ENCODE measurements around the gene SLITRK5. TPM values are rescaled to one million over a fixed set of nuclear protein-coding genes. Genes with fewer than 3 reads are reported as not detected.

Gene SLITRK5
- polyA plus RNA-seq (2013, experiment 1 of 2) = 3.4 TPM
- polyA plus RNA-seq (2013, experiment 2 of 2) = 3.6 TPM

GRCh38 chr13:87671031-87671752 is at the start of gene SLITRK5:
TSS of gene SLITRK5 (plus strand) at chr13:87671371. CDS start at chr13:87675389, 4,018 bp downstream.
- H3K27ac ChIP-seq (replicated peaks; ENCODE audit: low read length) = peak within 1 kb of the TSS; percentile 66
- peaks cover 0 to 22% (median 15%) of the 10 kb centered on the region in 3 experiments for H3K27me3 ChIP-seq (ENCODE audit: control insufficient read depth in 3 of 3, insufficient read depth in 3 of 3, low read depth in 1 of 3, low read length in 3 of 3)
- H3K9me3 ChIP-seq (replicated peaks in 1 of 2; ENCODE audit: control insufficient read depth in 2 of 2, insufficient read depth in 1 of 2, low read depth in 1 of 2, low read length in 2 of 2) = peaks cover 7 to 8% of the 10 kb centered on the region in 2 donors
- no peaks in the 10 kb centered on the region for H3K79me1 ChIP-seq (ENCODE audit: low read depth, low read length)
- peak within 1 kb of the TSS; percentile 73 for H3K23ac ChIP-seq (ENCODE audit: low read depth, low read length, poor library complexity)
- H2BK120ac ChIP-seq (ENCODE audit: low read depth, low read length) = no peak within 1 kb of the TSS
- WGBS, 2 donors (ENCODE audit: extremely low coverage in 2 of 2, insufficient read length in 2 of 2, insufficient replicate concordance in 1 of 2) = no CpG with 5 or more reads among the region's 43 CpGs
- H4K91ac ChIP-seq (ENCODE audit: low read depth, low read length, poor library complexity) = no peak within 1 kb of the TSS
- DNase-seq (ENCODE audit: low spot score) = peak; percentile 78
- H2AK5ac ChIP-seq (ENCODE audit: low read depth, low read length) = no peak within 1 kb of the TSS
- H2AFZ ChIP-seq (ENCODE audit: low read length) = peak within 1 kb of the TSS; percentile 98
- no peak within 1 kb of the TSS for H2BK15ac ChIP-seq (ENCODE audit: low read length)
- peak within 1 kb of the TSS; percentile 33 for H2BK5ac ChIP-seq (ENCODE audit: low read length)
- H3K4me2 ChIP-seq (ENCODE audit: insufficient read depth, low read length, poor library complexity, severe bottlenecking) = peak within 1 kb of the TSS; percentile 74
- H4K8ac ChIP-seq (ENCODE audit: low read depth, low read length) = no peak within 1 kb of the TSS
- no peak within 1 kb of the TSS for H2BK12ac ChIP-seq (ENCODE audit: low read length)
- H3K14ac ChIP-seq (ENCODE audit: low read length) = no peak within 1 kb of the TSS
- H3K4ac ChIP-seq (ENCODE audit: low read length) = no peak within 1 kb of the TSS
- peak within 1 kb of the TSS; percentile 99 for H3K18ac ChIP-seq (ENCODE audit: low read length)
- peaks cover 2 to 11% of the 10 kb centered on the region in 2 donors for H3K36me3 ChIP-seq (replicated peaks in 1 of 2; ENCODE audit: control insufficient read depth in 2 of 2, insufficient read depth in 2 of 2, low read length in 2 of 2)
- peak within 1 kb of the TSS; percentile 95 to 100 for H3K4me3 ChIP-seq (ENCODE audit: low read length in 2 of 2)
- H3K4me1 ChIP-seq (ENCODE audit: control insufficient read depth in 2 of 2, insufficient read depth in 1 of 2, low read depth in 1 of 2, low read length in 2 of 2) = peaks cover 0 to 4% of the 10 kb centered on the region in 2 donors
- peak within 1 kb of the TSS; percentile 98 for H3K9ac ChIP-seq (ENCODE audit: low read depth, low read length, poor library complexity)

- Histone ChIP-seq H2BK15ac (ENCODE audit: low read length) (no peak overlapping the region), H3K27ac (replicated peaks; ENCODE audit: low read length) (no peak overlapping the region), H3K9ac (ENCODE audit: low read depth, low read length, poor library complexity) (no peak overlapping the region), H2BK5ac (ENCODE audit: low read length) (no peak overlapping the region), H3K4me3 (ENCODE audit: low read length in 2 of 2) (no peak overlapping the region), H3K4me1 (ENCODE audit: control insufficient read depth in 2 of 2, insufficient read depth in 1 of 2, low read depth in 1 of 2, low read length in 2 of 2) (no peaks in the 10 kb centered on the region), H3K79me1 (ENCODE audit: low read depth, low read length) (no peaks in the 10 kb centered on the region), H3K4me2 (ENCODE audit: insufficient read depth, low read length, poor library complexity, severe bottlenecking) (no peak overlapping the region), H3K4ac (ENCODE audit: low read length) (no peak overlapping the region), H3K27me3 (ENCODE audit: control insufficient read depth in 3 of 3, insufficient read depth in 3 of 3, low read depth in 1 of 3, low read length in 3 of 3) (no peaks in the 10 kb centered on the region), H2BK120ac (ENCODE audit: low read depth, low read length) (no peak overlapping the region), H2AK5ac (ENCODE audit: low read depth, low read length) (no peak overlapping the region), H3K23ac (ENCODE audit: low read depth, low read length, poor library complexity) (no peak overlapping the region), H3K14ac (ENCODE audit: low read length) (no peak overlapping the region), H3K36me3 (replicated peaks in 1 of 2; ENCODE audit: control insufficient read depth in 2 of 2, insufficient read depth in 2 of 2, low read length in 2 of 2) (no peaks in the 10 kb centered on the region), H2AFZ (ENCODE audit: low read length) (no peak overlapping the region), H4K8ac (ENCODE audit: low read depth, low read length) (no peak overlapping the region), H4K91ac (ENCODE audit: low read depth, low read length, poor library complexity) (no peak overlapping the region), H3K9me3 (replicated peaks in 1 of 2; ENCODE audit: control insufficient read depth in 2 of 2, insufficient read depth in 1 of 2, low read depth in 1 of 2, low read length in 2 of 2) (no peaks in the 10 kb centered on the region), H2BK12ac (ENCODE audit: low read length) (no peak overlapping the region), H3K18ac (ENCODE audit: low read length) (no peak overlapping the region)
- no CpG with 5 or more reads among the region's 1 CpG for WGBS, 2 donors (ENCODE audit: extremely low coverage in 2 of 2, insufficient read length in 2 of 2, insufficient replicate concordance in 1 of 2)
- DNase-seq (ENCODE audit: low spot score) = no peak
These were observed 48.2 kb upstream of the SLITRK5 start for GRCh38 chr13:87622971-87623370.

- no peak overlapping the region for H3K18ac ChIP-seq (ENCODE audit: low read length)
These were observed 14.9 kb upstream of the SLITRK5 start for GRCh38 chr13:87656306-87656705.

GRCh38 chr13:87661471-87661870 is 9.7 kb upstream of the SLITRK5 start:
- Histone ChIP-seq H3K23ac (ENCODE audit: low read depth, low read length, poor library complexity) (no peak overlapping the region), H3K4me2 (ENCODE audit: insufficient read depth, low read length, poor library complexity, severe bottlenecking) (no peak overlapping the region), H3K9me3 (replicated peaks in 1 of 2; ENCODE audit: control insufficient read depth in 2 of 2, insufficient read depth in 1 of 2, low read depth in 1 of 2, low read length in 2 of 2) (no peaks in the 10 kb centered on the region), H2AK5ac (ENCODE audit: low read depth, low read length) (no peak overlapping the region), H3K27me3 (ENCODE audit: control insufficient read depth in 3 of 3, insufficient read depth in 3 of 3, low read depth in 1 of 3, low read length in 3 of 3) (no peaks in the 10 kb centered on the region), H2BK12ac (ENCODE audit: low read length) (no peak overlapping the region), H2BK15ac (ENCODE audit: low read length) (no peak overlapping the region), H2BK120ac (ENCODE audit: low read depth, low read length) (no peak overlapping the region), H2BK5ac (ENCODE audit: low read length) (no peak overlapping the region), H3K27ac (replicated peaks; ENCODE audit: low read length) (no peak overlapping the region), H3K18ac (ENCODE audit: low read length) (no peak overlapping the region), H3K4me1 (ENCODE audit: control insufficient read depth in 2 of 2, insufficient read depth in 1 of 2, low read depth in 1 of 2, low read length in 2 of 2) (peaks cover 0 to 8% of the 10 kb centered on the region in 2 donors), H3K36me3 (replicated peaks in 1 of 2; ENCODE audit: control insufficient read depth in 2 of 2, insufficient read depth in 2 of 2, low read length in 2 of 2) (no peaks in the 10 kb centered on the region), H4K91ac (ENCODE audit: low read depth, low read length, poor library complexity) (no peak overlapping the region), H3K4me3 (ENCODE audit: low read length in 2 of 2) (no peak overlapping the region), H4K8ac (ENCODE audit: low read depth, low read length) (no peak overlapping the region), H3K4ac (ENCODE audit: low read length) (no peak overlapping the region), H3K14ac (ENCODE audit: low read length) (no peak overlapping the region), H3K79me1 (ENCODE audit: low read depth, low read length) (no peaks in the 10 kb centered on the region), H2AFZ (ENCODE audit: low read length) (no peak overlapping the region), H3K9ac (ENCODE audit: low read depth, low read length, poor library complexity) (no peak overlapping the region)
- no peak for DNase-seq (ENCODE audit: low spot score)
- WGBS, 2 donors (ENCODE audit: extremely low coverage in 2 of 2, insufficient read length in 2 of 2, insufficient replicate concordance in 1 of 2) = no CpG with 5 or more reads among the region's 3 CpGs

More at GRCh38 chr13:87656306-87656705, 14.9 kb upstream of the SLITRK5 start:
- Histone ChIP-seq H2AFZ (ENCODE audit: low read length) (peak overlapping the region; percentile 11), H3K4me1 (ENCODE audit: control insufficient read depth in 2 of 2, insufficient read depth in 1 of 2, low read depth in 1 of 2, low read length in 2 of 2) (peaks cover 2 to 3% of the 10 kb centered on the region in 2 donors), H3K4ac (ENCODE audit: low read length) (no peak overlapping the region), H3K36me3 (replicated peaks in 1 of 2; ENCODE audit: control insufficient read depth in 2 of 2, insufficient read depth in 2 of 2, low read length in 2 of 2) (no peaks in the 10 kb centered on the region), H4K91ac (ENCODE audit: low read depth, low read length, poor library complexity) (no peak overlapping the region), H4K8ac (ENCODE audit: low read depth, low read length) (no peak overlapping the region), H3K4me3 (ENCODE audit: low read length in 2 of 2) (no peak overlapping the region), H3K23ac (ENCODE audit: low read depth, low read length, poor library complexity) (no peak overlapping the region), H2BK12ac (ENCODE audit: low read length) (no peak overlapping the region), H2BK120ac (ENCODE audit: low read depth, low read length) (no peak overlapping the region), H3K79me1 (ENCODE audit: low read depth, low read length) (no peaks in the 10 kb centered on the region), H3K14ac (ENCODE audit: low read length) (no peak overlapping the region), H3K27ac (replicated peaks; ENCODE audit: low read length) (no peak overlapping the region), H3K9ac (ENCODE audit: low read depth, low read length, poor library complexity) (no peak overlapping the region), H2AK5ac (ENCODE audit: low read depth, low read length) (no peak overlapping the region), H3K9me3 (replicated peaks in 1 of 2; ENCODE audit: control insufficient read depth in 2 of 2, insufficient read depth in 1 of 2, low read depth in 1 of 2, low read length in 2 of 2) (no peaks in the 10 kb centered on the region), H2BK5ac (ENCODE audit: low read length) (no peak overlapping the region), H3K27me3 (ENCODE audit: control insufficient read depth in 3 of 3, insufficient read depth in 3 of 3, low read depth in 1 of 3, low read length in 3 of 3) (no peaks in the 10 kb centered on the region), H2BK15ac (ENCODE audit: low read length) (no peak overlapping the region), H3K4me2 (ENCODE audit: insufficient read depth, low read length, poor library complexity, severe bottlenecking) (no peak overlapping the region)
- no peak for DNase-seq (ENCODE audit: low spot score)
- whole genome bisulfite sequencing, 2 donors (ENCODE audit: extremely low coverage in 2 of 2, insufficient read length in 2 of 2, insufficient replicate concordance in 1 of 2) = no CpG with 5 or more reads among the region's 2 CpGs

Measured in neuronal stem cell (in vitro differentiated cells).